Activated naive CD4-positive, alpha-beta T cell treated with anti-CD3 and anti-CD28 coated beads, Interleukin-2, amount 50 U/mL, for 16 hours (primary cell): ENCODE results near the gene OR6S1.
"Not testable (repeated sequence)": the region's sequence is repeated elsewhere in the genome, so short reads cannot be mapped to it uniquely, and the experiment has no call there.

Experiments
- DNase-seq: peaks from one replicate; pipeline ENCODE4 v3.0.0-alpha.2; 2020

Gene OR6S1

GRCh38 chr14:20630340-20631022 lies 11.0 kb downstream of the OR6S1 start:
- no peak for DNase-seq

- no peak for DNase-seq
These were observed 13.2 kb downstream of the OR6S1 start for GRCh38 chr14:20628063-20628854.

DNA sequence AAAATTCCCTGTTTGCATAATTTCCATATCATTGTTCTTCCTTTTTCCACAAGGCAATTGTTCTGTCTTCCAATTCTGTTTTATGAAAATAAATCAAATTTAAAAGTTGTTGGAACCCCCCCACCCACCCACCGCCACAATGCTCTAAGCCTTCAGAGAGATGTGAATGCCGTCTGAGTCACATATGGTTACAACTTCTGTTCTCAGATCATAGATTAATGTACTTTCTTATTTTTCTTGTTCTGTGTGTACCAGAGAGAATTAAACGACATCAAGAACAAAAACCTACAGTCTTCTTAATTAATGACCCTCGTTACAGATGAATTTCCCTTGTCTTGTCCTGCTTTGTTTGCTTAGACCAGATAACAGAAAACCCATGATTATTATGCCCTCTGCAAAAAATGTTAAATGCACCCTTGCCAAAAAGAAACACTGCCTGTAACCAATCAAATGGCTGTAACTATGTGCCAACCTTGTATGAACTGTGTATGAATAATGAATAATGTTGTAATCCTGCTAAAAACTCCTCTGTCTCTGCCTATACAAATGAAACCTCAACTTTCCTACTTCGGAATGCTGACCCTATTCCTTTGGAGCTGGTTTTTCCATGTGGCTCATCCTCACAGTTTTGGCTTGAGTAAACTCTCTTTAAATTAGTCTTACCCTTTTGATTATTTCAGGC lies 14.0 kb downstream of the OR6S1 start:
- no peak for DNase-seq

GRCh38 chr14:20626274-20626673 lies 15.2 kb downstream of the OR6S1 start:
- DNase-seq = no peak

GRCh38 chr14:20624495-20625070 lies 16.9 kb downstream of the OR6S1 start:
- no peak for DNase-seq

- DNase-seq = no peak
These were observed 17.7 kb downstream of the OR6S1 start for GRCh38 chr14:20623798-20624197.

- no peak for DNase-seq
These were observed 18.6 kb downstream of the OR6S1 start for GRCh38 chr14:20622816-20623291.

- no peak for DNase-seq
These were observed 20.6 kb downstream of the OR6S1 start for GRCh38 chr14:20620798-20621478.

GRCh38 chr14:20619688-20620087 lies 21.8 kb downstream of the OR6S1 start:
- not testable (repeated sequence) for DNase-seq

GRCh38 chr14:20618271-20618749 lies 23.2 kb downstream of the OR6S1 start:
- no peak for DNase-seq

- DNase-seq = no peak
These were observed 24.1 kb downstream of the OR6S1 start for GRCh38 chr14:20617138-20618003.

DNA sequence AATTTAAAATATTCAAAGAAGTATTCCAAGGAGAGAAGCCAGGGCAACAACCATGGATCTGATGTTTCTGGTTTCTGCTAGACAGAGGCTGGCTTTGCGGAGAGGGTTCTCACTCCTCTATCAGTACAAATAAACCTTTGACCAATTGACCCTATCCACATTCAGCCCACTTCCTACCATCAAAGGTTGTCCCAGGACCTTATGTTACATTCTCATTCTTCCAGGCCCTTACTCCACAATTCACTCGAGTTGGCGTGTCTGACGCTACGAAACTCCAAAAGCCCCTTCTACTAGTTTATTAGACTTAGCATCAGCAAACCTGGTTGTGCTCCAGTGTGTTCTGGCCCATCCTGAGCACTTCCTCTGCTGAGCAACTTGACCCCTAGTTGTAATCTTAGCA lies 25.5 kb downstream of the OR6S1 start:
- no peak for DNase-seq

DNA sequence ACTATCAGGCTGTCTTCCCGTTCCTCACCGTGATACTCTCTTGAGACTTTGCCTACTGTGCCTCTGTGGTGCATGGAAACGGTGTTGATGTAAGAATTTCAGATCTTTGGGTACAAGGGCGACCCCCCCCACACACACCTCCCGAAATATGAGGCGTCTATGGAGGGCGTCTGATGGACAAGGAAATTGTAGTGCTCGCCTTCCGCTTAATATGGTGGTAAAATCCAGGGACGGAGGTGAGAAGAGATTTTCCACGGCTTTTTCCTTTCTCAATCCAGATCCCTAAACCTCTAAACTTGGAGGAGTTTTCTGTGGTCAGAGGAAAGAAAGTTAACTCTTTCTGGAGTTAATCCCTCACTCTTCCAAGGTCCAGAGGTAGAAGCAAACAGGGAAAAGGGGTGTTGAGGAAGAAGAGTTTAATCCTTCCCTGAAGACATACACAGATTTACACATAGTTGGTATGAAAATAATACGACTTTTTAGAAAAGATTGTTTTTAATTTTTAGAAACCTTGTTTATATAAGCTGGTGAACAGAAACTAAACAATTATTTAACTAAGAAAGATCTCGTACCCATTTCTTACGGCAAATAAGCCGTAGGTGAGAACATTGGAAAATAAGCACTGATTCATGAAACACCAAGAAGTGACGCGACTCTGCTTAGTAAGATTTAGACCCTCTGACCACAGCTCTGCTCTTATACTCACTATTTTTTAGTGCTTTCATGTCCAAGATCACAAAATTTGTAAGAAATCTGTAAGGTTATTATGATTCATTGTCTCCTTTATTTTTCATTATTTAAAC lies 27.3 kb downstream of the OR6S1 start:
- DNase-seq = no peak

DNA sequence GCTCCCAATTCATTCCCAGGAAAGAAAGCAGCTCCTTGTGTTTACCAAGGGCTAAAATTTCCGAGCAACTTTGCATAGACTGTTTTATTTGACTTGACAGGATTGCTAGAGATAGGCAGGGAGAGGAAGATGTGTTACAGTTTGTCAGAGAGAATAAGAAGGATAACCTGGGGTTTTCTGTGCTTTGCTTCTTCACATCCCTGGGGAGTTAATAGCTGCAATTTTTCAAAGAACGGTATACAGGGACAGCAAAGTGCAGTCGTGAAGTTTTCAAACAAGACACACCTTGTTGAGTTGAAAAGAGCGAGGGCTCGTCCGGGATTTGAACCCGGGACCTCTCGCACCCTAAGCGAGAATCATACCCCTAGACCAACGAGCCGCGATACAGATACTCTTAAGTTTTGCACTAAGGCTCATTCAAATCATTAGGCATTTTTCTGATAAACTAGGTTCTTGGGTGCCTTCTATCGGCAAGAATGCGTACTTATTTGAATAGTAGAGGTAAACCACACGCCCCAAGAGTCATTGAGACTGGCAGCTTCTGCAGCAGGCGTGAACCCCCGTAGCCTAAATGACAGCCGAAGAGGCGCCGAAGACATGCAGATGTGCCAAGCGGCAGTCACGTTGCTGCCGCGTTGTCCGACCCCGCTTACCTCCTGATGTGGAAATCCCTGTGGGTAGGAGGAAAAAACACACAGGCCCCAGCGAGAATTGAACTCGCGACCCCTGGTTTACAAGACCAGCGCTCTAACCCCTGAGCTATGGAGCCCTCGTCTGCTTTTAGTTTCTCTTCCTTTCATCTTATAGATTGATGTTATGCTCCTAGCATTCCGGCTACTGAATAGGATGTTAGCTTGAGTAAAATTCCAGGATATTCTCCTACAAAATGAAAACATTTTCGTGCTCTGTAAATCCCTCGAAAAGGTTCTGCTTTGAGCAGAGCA lies 28.1 kb downstream of the OR6S1 start:
- peak; percentile 86 for DNase-seq

DNA sequence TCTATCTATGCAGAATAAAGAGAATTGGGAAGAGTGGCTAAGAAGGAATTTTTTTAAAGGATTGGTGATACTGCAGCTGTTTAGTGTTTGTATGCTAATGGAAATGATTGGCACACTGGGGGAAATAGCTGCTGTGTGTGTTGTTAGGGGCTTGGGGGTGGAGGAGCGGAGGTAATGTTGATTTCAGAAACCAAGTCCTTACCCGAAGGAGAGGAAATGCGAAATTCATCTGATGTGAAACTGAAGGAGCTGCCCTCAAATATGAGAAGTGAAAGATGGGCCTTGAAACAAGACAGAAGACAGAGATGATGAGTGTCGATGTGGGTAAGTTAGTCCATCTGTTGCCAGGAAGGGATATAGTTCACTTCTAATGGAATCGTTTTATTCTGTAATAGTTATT lies 29.1 kb downstream of the OR6S1 start:
- DNase-seq = no peak

GRCh38 chr14:20611277-20611676 lies 30.2 kb downstream of the OR6S1 start:
- DNase-seq = no peak

- peak; percentile 71 for DNase-seq
These were observed 31.3 kb downstream of the OR6S1 start for GRCh38 chr14:20610002-20610765.

- DNase-seq = peak; percentile 48
These were observed 32.1 kb downstream of the OR6S1 start for GRCh38 chr14:20609215-20610001.
